ENCODE results near the gene PDLIM7. TPM values are rescaled to one million over a fixed set of nuclear protein-coding genes. Genes with fewer than 3 reads are reported as not detected.

PDLIM7 gene
- polyA plus RNA-seq, 1 donor (not counting 4 experiments of a cell fraction or from before 2014, with no cell fraction given) = 48.5 TPM

GRCh38 chr5:177500685-177501522 lies 3.5 kb upstream of the PDLIM7 start:
- Histone ChIP-seq H4K20me1 (ENCODE audit: control insufficient read depth, extremely low read depth, insufficient read depth, low read length) (no peaks in the 10 kb centered on the region), H3K4me1 (ENCODE audit: control insufficient read depth, extremely low read depth, insufficient read depth, low read length) (peaks cover 19% of the 10 kb centered on the region), H2AFZ (ENCODE audit: control insufficient read depth, low read length) (no peak overlapping the region), H3K4me3 (ENCODE audit: control insufficient read depth in 2 of 3, extremely low read depth in 1 of 3, insufficient read depth in 2 of 3, low read depth in 1 of 3, low read length in 3 of 3) (no peak overlapping the region), H3K9me1 (ENCODE audit: control insufficient read depth, extremely low read depth, insufficient read depth, low read length) (no peaks in the 10 kb centered on the region), H3K79me2 (ENCODE audit: control insufficient read depth, insufficient read depth, low read length) (peaks cover 6% of the 10 kb centered on the region), H3K36me3 (ENCODE audit: control insufficient read depth in 2 of 2, extremely low read depth in 1 of 2, insufficient read depth in 2 of 2, low read length in 2 of 2) (peaks cover 0 to 1% of the 10 kb centered on the region in 2 experiments), H3K27me3 (ENCODE audit: control insufficient read depth, extremely low read depth, insufficient read depth, low read length) (no peaks in the 10 kb centered on the region), H3K9ac (ENCODE audit: control insufficient read depth, extremely low read depth, insufficient read depth, low read length) (no peak overlapping the region), H3K27ac (ENCODE audit: control insufficient read depth, insufficient read depth, low read length) (no peak overlapping the region), H3K9me3 (ENCODE audit: control insufficient read depth, low read depth, low read length) (no peaks in the 10 kb centered on the region), H3K4me2 (ENCODE audit: control insufficient read depth, extremely low read depth, insufficient read depth, low read depth, low read length) (no peak overlapping the region)
- dilution Hi-C loops (cut with MboI; ENCODE audit: extremely low pct_ligation_motif_present, low sequenced_read_pairs) = no loop called here
- FAIRE-seq (peak; percentile 59), DNase-seq (ENCODE audit: low read depth, low spot score) (no peak)
- TF ChIP-seq CTCF (optimal IDR thresholded peaks at IDR 0.05 in 1 of 3, IDR thresholded peaks at IDR 0.05 in 1 of 3, conservative IDR thresholded peaks at IDR 0.05 in 1 of 3; ENCODE audit: extremely low read depth in 1 of 3, insufficient read depth in 2 of 3, low read length in 3 of 3) (peak in 2 of 3 experiments; percentile 86 to 95), EZH2 (IDR thresholded peaks at IDR 0.05; ENCODE audit: low read length) (no peak)

GRCh38 chr5:177499842-177500241 lies 2.4 kb upstream of the PDLIM7 start:
- Histone ChIP-seq H4K20me1 (ENCODE audit: control insufficient read depth, extremely low read depth, insufficient read depth, low read length) (no peaks in the 10 kb centered on the region), H3K4me1 (ENCODE audit: control insufficient read depth, extremely low read depth, insufficient read depth, low read length) (peaks cover 29% of the 10 kb centered on the region), H3K27ac (ENCODE audit: control insufficient read depth, insufficient read depth, low read length) (no peak overlapping the region), H2AFZ (ENCODE audit: control insufficient read depth, low read length) (no peak overlapping the region), H3K27me3 (ENCODE audit: control insufficient read depth, extremely low read depth, insufficient read depth, low read length) (no peaks in the 10 kb centered on the region), H3K9ac (ENCODE audit: control insufficient read depth, extremely low read depth, insufficient read depth, low read length) (no peak overlapping the region), H3K9me1 (ENCODE audit: control insufficient read depth, extremely low read depth, insufficient read depth, low read length) (peaks cover 4% of the 10 kb centered on the region), H3K4me3 (ENCODE audit: control insufficient read depth in 2 of 3, extremely low read depth in 1 of 3, insufficient read depth in 2 of 3, low read depth in 1 of 3, low read length in 3 of 3) (no peak overlapping the region), H3K9me3 (ENCODE audit: control insufficient read depth, low read depth, low read length) (no peaks in the 10 kb centered on the region), H3K4me2 (ENCODE audit: control insufficient read depth, extremely low read depth, insufficient read depth, low read depth, low read length) (no peak overlapping the region), H3K36me3 (ENCODE audit: control insufficient read depth in 2 of 2, extremely low read depth in 1 of 2, insufficient read depth in 2 of 2, low read length in 2 of 2) (peaks cover 1 to 6% of the 10 kb centered on the region in 2 experiments), H3K79me2 (ENCODE audit: control insufficient read depth, insufficient read depth, low read length) (peaks cover 11% of the 10 kb centered on the region)
- no peak for FAIRE-seq
- no peak for DNase-seq (ENCODE audit: low read depth, low spot score)
- dilution Hi-C loops (cut with MboI; ENCODE audit: extremely low pct_ligation_motif_present, low sequenced_read_pairs) = no loop called here
- TF ChIP-seq CTCF (optimal IDR thresholded peaks at IDR 0.05 in 1 of 3, IDR thresholded peaks at IDR 0.05 in 1 of 3, conservative IDR thresholded peaks at IDR 0.05 in 1 of 3; ENCODE audit: extremely low read depth in 1 of 3, insufficient read depth in 2 of 3, low read length in 3 of 3) (no peak), EZH2 (IDR thresholded peaks at IDR 0.05; ENCODE audit: low read length) (no peak)
